ENCODE results near the gene ASB10.

Gene ASB10

GRCh38 chr7:151175047-151175792 is 11.8 kb downstream of the ASB10 start:
- no peak for DNase-seq (ENCODE audit: low read depth in 2 of 2)
- no peak overlapping the region for H3K4me3 ChIP-seq (replicated peaks in 1 of 2; ENCODE audit: low read depth in 2 of 2, low read length in 2 of 2)
- no peak for TF ChIP-seq CTCF (IDR thresholded peaks at IDR 0.05; ENCODE audit: low read depth, low read length)

- peak; percentile 31 to 41 for DNase-seq (ENCODE audit: low read depth in 2 of 2)
- TF ChIP-seq CTCF (IDR thresholded peaks at IDR 0.05; ENCODE audit: low read depth, low read length) = no peak
- H3K4me3 ChIP-seq (replicated peaks in 1 of 2; ENCODE audit: low read depth in 2 of 2, low read length in 2 of 2) = no peak overlapping the region
Measured at GRCh38 chr7:151174246-151175046, 12.6 kb downstream of the ASB10 start.

GRCh38 chr7:151173386-151174245 is 13.4 kb downstream of the ASB10 start:
- no peak for TF ChIP-seq CTCF (IDR thresholded peaks at IDR 0.05; ENCODE audit: low read depth, low read length)
- H3K4me3 ChIP-seq (replicated peaks in 1 of 2; ENCODE audit: low read depth in 2 of 2, low read length in 2 of 2) = no peak overlapping the region
- DNase-seq (ENCODE audit: low read depth in 2 of 2) = no peak

GRCh38 chr7:151172273-151173141 is 14.5 kb downstream of the ASB10 start:
- H3K4me3 ChIP-seq (replicated peaks in 1 of 2; ENCODE audit: low read depth in 2 of 2, low read length in 2 of 2) = no peak overlapping the region
- peak; percentile 66 to 73 for DNase-seq (ENCODE audit: low read depth in 2 of 2)
- peak; percentile 100 for TF ChIP-seq CTCF (IDR thresholded peaks at IDR 0.05; ENCODE audit: low read depth, low read length)

- DNase-seq (ENCODE audit: low read depth in 2 of 2) = no peak
- no peak for TF ChIP-seq CTCF (IDR thresholded peaks at IDR 0.05; ENCODE audit: low read depth, low read length)
- H3K4me3 ChIP-seq (replicated peaks in 1 of 2; ENCODE audit: low read depth in 2 of 2, low read length in 2 of 2) = no peak overlapping the region
Measured at GRCh38 chr7:151168787-151169162, 18.3 kb downstream of the ASB10 start.

All from cardiac fibroblast (primary cell).